K562 (cell line): ENCODE data around the gene PI4K2A. TPM values are rescaled to one million over a fixed set of nuclear protein-coding genes. Genes with fewer than 3 reads are reported as not detected.

Experiments used
- ATAC-seq: fragments of 200-7000 bp; cut with Tn5 transposase; 3 replicates; pipeline ENCODE4 v1.9.1; 2020; ENCODE audit warnings: moderate library complexity
- BruUV-seq: library from RNA; stranded (reverse); fragments of 400-500 nt; replicated peaks from 2 replicates; lab custom pipeline; 2021; lab: Mats Ljungman, UMichigan
- CTCF ChIA-PET: fragments of 300-600 bp; formaldehyde crosslinking; extraction: SDS; loops from one replicate; lab custom pipeline; 2021; ENCODE audit warnings: low intra/inter-chr PET ratio; lab: Yijun Ruan, JAX
- POLR2A ChIA-PET: fragments of 300-600, 350-650 bp; sonication (Branson Sonifier 250); formaldehyde crosslinking; extraction: SDS; loops from one replicate; lab custom pipeline; 2021; ENCODE audit warnings: antibody characterized with exemption, inconsistent platforms; lab: Yijun Ruan, JAX
- DNase-seq, 4 experiments: peaks; one replicate each; pipeline versions ENCODE4 v3.0.0 to v3.0.0-alpha.2; 2011 to 2018; ENCODE audit warnings: low spot score in 3 of 4, mixed read lengths in 3 of 4; ENCODE audit errors: extremely low read depth in 1 of 4
- FAIRE-seq: peaks from 2 replicates; lab custom pipeline; 2011; peaks lifted over from hg19 to GRCh38; lab: Jason Lieb, UNC
- H2AFZ ChIP-seq: 2 replicates; pipeline ENCODE4 v1.6.0; 2011; ENCODE audit warnings: low read depth, low read length, control low read depth, inconsistent platforms
- H3K27ac ChIP-seq: fragments of 200-600 bp; 3 replicates; pipeline ENCODE4 v1.8.0; 2011; ENCODE audit warnings: low read depth, mild to moderate bottlenecking, control low read depth, inconsistent platforms, low read length, moderate library complexity, mixed read lengths; ENCODE audit errors: extremely low read depth
- H3K27me3 ChIP-seq, 2 experiments: fragments of 300-600 bp in 1 of 2; 2 replicates in 1 of 2; 3 replicates in 1 of 2; pipeline versions ENCODE4 v1.6.0 to v1.8.0; 2011; ENCODE audit warnings: inconsistent platforms in 2 of 2, low read length in 2 of 2, mild to moderate bottlenecking in 1 of 2, mixed read lengths in 1 of 2, moderate library complexity in 1 of 2; ENCODE audit not compliant: control insufficient read depth in 2 of 2, insufficient read depth in 2 of 2
- H3K36me3 ChIP-seq: fragments of 300-600 bp; 3 replicates; pipeline ENCODE4 v1.8.0; 2011; ENCODE audit warnings: mild to moderate bottlenecking, low read length, inconsistent platforms; ENCODE audit not compliant: control insufficient read depth, insufficient read depth
- H3K4me1 ChIP-seq, 2 experiments: fragments of 200-600 bp in 1 of 2; replicated peaks in 1 of 2; 2 replicates in 1 of 2; 3 replicates in 1 of 2; pipeline versions ENCODE4 v1.5.1 to v1.8.0; 2011; ENCODE audit warnings: inconsistent platforms in 2 of 2, low read length in 2 of 2, mild to moderate bottlenecking in 1 of 2, mixed read lengths in 1 of 2, moderate library complexity in 1 of 2; ENCODE audit not compliant: control insufficient read depth in 2 of 2, insufficient read depth in 2 of 2
- H3K4me2 ChIP-seq: 2 replicates; pipeline ENCODE4 v1.6.1; 2011; ENCODE audit warnings: low read length, control low read depth, inconsistent platforms, mixed read lengths; ENCODE audit not compliant: insufficient read depth
- H3K4me3 ChIP-seq: fragments of 200-600 bp; sonication (generic), shearing (Covaris generic); 2 replicates; pipeline ENCODE4 v1.5.1; 2016; ENCODE audit warnings: control low read depth, inconsistent platforms
- H3K79me2 ChIP-seq: fragments of 200-600 bp; 3 replicates; pipeline ENCODE4 v1.8.0; 2011; ENCODE audit warnings: low read length, inconsistent platforms; ENCODE audit not compliant: control insufficient read depth, insufficient read depth
- H3K9ac ChIP-seq, 2 experiments: 2 replicates each; pipeline versions ENCODE4 v1.6.0 to v1.6.1; 2011; ENCODE audit warnings: low read depth in 2 of 2, low read length in 2 of 2, control low read depth in 1 of 2, inconsistent platforms in 1 of 2, mild to moderate bottlenecking in 1 of 2, mixed read lengths in 1 of 2; ENCODE audit not compliant: insufficient read depth in 1 of 2
- H3K9me1 ChIP-seq: one replicate; pipeline ENCODE4 v1.6.0; 2011; ENCODE audit warnings: inconsistent platforms, mild to moderate bottlenecking, low read length, moderate library complexity; ENCODE audit not compliant: control insufficient read depth, insufficient read depth
- H3K9me3 ChIP-seq: replicated peaks from 2 replicates; pipeline ENCODE4 v1.5.1; 2011; ENCODE audit warnings: low read depth, low read length, inconsistent platforms; ENCODE audit not compliant: control insufficient read depth, insufficient read depth
- H4K20me1 ChIP-seq: replicated peaks from 2 replicates; pipeline ENCODE4 v1.6.1; 2011; ENCODE audit warnings: low read length, inconsistent platforms, mixed read lengths; ENCODE audit not compliant: control insufficient read depth, insufficient read depth
- ARID1B ChIP-seq: fragments of 450-650 bp; IDR thresholded peaks from 2 replicates; pipeline ENCODE4 v1.6.1; 2016; ENCODE audit warnings: antibody characterized with exemption, mild to moderate bottlenecking, inconsistent platforms
- CTCF ChIP-seq, 3 experiments: IDR thresholded peaks in 2 of 3; conservative IDR thresholded peaks in 1 of 3; 2 replicates each; pipeline ENCODE4 v1.5.1; 2011 to 2012; ENCODE audit warnings: low read length in 3 of 3, mild to moderate bottlenecking in 3 of 3, control low read depth in 2 of 3, improper control_type of control experiment in 1 of 3, inconsistent platforms in 1 of 3, low read depth in 1 of 3, mixed read lengths in 1 of 3, moderate library complexity in 1 of 3; ENCODE audit not compliant: insufficient read depth in 2 of 3
- DACH1 ChIP-seq: fragments of 450-650 bp; IDR thresholded peaks from 2 replicates; pipeline ENCODE4 v1.6.1; 2018; ENCODE audit not compliant: partially characterized antibody
- DPF2 ChIP-seq: fragments of 450-650 bp; IDR thresholded peaks from 2 replicates; pipeline ENCODE4 v1.6.1; 2016
- FOXM1 ChIP-seq, 2 experiments: fragments of 450-650 bp in 1 of 2; sonication (generic) in 1 of 2; formaldehyde crosslinking in 1 of 2; IDR thresholded peaks; 2 replicates each; pipeline versions ENCODE4 v1.6.1 to v1.9.0; 2017 to 2022; ENCODE audit warnings: low read depth in 2 of 2, mild to moderate bottlenecking in 2 of 2, missing genetic modification reagents in 1 of 2, moderate library complexity in 1 of 2
- MAFG ChIP-seq: fragments of 450-650 bp; conservative IDR thresholded peaks from 2 replicates; pipeline ENCODE4 v1.6.1; 2016; ENCODE audit warnings: missing genetic modification characterization, missing compliant biosample characterization
- MAFK ChIP-seq: IDR thresholded peaks from 2 replicates; pipeline ENCODE4 v1.6.1; 2011; ENCODE audit warnings: low read length, improper control_type of control experiment
- NCOA1 ChIP-seq: fragments of 450-650 bp; IDR thresholded peaks from 2 replicates; pipeline ENCODE4 v1.6.1; 2016; ENCODE audit warnings: low read depth
- NFE2 ChIP-seq: IDR thresholded peaks from 2 replicates; pipeline ENCODE4 v1.6.1; 2014; ENCODE audit warnings: antibody characterized with exemption, low read depth
- NFE2L1 ChIP-seq: fragments of 450-650 bp; IDR thresholded peaks from 2 replicates; pipeline ENCODE4 v1.6.1; 2016; ENCODE audit warnings: missing genetic modification characterization, low read depth, mild to moderate bottlenecking, missing compliant biosample characterization, moderate library complexity, borderline replicate concordance
- PCBP2 ChIP-seq: fragments of 200-400 bp; formaldehyde crosslinking; IDR thresholded peaks from 2 replicates; pipeline ENCODE4 v1.6.1; 2018; ENCODE audit warnings: low read length, low read depth, mild to moderate bottlenecking, moderate library complexity; ENCODE audit not compliant: poor library complexity, severe bottlenecking
- SMARCA4 ChIP-seq: fragments of 450-650 bp; IDR thresholded peaks from 2 replicates; pipeline ENCODE4 v1.6.1; 2016
- SMARCE1 ChIP-seq: fragments of 450-650 bp; IDR thresholded peaks from 2 replicates; pipeline ENCODE4 v1.7.1; 2016; ENCODE audit warnings: mild to moderate bottlenecking
- SRSF3 ChIP-seq: fragments of 200-400 bp; formaldehyde crosslinking; IDR thresholded peaks from 2 replicates; pipeline ENCODE4 v1.6.1; 2016; ENCODE audit warnings: mild to moderate bottlenecking, low read length, moderate library complexity; ENCODE audit not compliant: insufficient read depth
- TFAM ChIP-seq: fragments of 250-450 bp; sonication (Bioruptor Pico); conservative IDR thresholded peaks from 2 replicates; pipeline ENCODE4 v1.5.0; 2021; ENCODE audit warnings: mild to moderate bottlenecking, moderate library complexity
- ZNF316 ChIP-seq: fragments of 450-650 bp; IDR thresholded peaks from 2 replicates; pipeline ENCODE4 v1.6.1; 2016
- WGBS: fragments of 100-300 bp; shearing (Covaris generic); methylation state at CpG from one replicate; pipeline ENCODE4 v1.1.6; 2016; ENCODE audit warnings: low coverage, mixed read lengths; ENCODE audit not compliant: insufficient coverage; ENCODE audit errors: missing lambda C conversion rate; 5-methylcytosine and 5-hydroxymethylcytosine counted together
- in situ Hi-C: fragments of 300-500 bp; cut with MboI; formaldehyde crosslinking; loops from 4 replicates; pipeline ENCODE4 v1.15.0; 2018; ENCODE audit warnings: inconsistent platforms, mixed read lengths
- intact Hi-C: fragments of 100-400 bp; cut with micrococcal nuclease; formaldehyde crosslinking; loops from 2 replicates; pipeline ENCODE4 v1.14.2; 2022
- polyA plus RNA-seq, 8 experiments: library from polyadenylated mRNA; depleted of rRNA in 4 of 8; stranded (reverse) in 5 of 8; unstranded in 3 of 8; fragments of >200 nt; fragmentation: Nextera tagmentation in 2 of 8; fragmentation: Illumina TruSeq in 1 of 8; extraction: Ambion mirVana in 2 of 8; extraction: Trizol in 1 of 8; gene quantifications; 2 replicates each; pipeline versions ENCODE4 v1.2.1 to v1.2.3, GENCODE V29; 2011 to 2014; ENCODE audit warnings: inconsistent platforms in 1 of 8, missing spikeins in 1 of 8
- total RNA-seq, 7 experiments: library from RNA; depleted of rRNA in 6 of 7; stranded (reverse); fragments of >200 nt in 6 of 7; fragmentation: Illumina TruSeq in 2 of 7; extraction: Trizol in 2 of 7; gene quantifications; 2 replicates each; pipeline versions ENCODE4 v1.2.1 to v1.2.3, GENCODE V29; 2011 to 2021; ENCODE audit warnings: low replicate concordance in 1 of 7
- TF ChIP-seq, protein P1 (sequence below): sonication (generic); formaldehyde crosslinking; IDR thresholded peaks from 2 replicates; pipeline ENCODE4 v1.8.0; 2022; ENCODE audit warnings: mild to moderate bottlenecking, missing genetic modification reagents
- TF ChIP-seq, protein P2 (sequence below): fragments of 450-650 bp; formaldehyde crosslinking; IDR thresholded peaks from 2 replicates; pipeline ENCODE4 v1.4.0; 2020; ENCODE audit warnings: mild to moderate bottlenecking, mixed read lengths
- TF ChIP-seq, protein P3 (sequence below): sonication (generic); IDR thresholded peaks from 2 replicates; pipeline ENCODE4 v1.6.1; 2016

PI4K2A gene
- total and polyA plus RNA-seq, 9 of the 15 experiments (the other 6 are each of a cell fraction or from before 2014, with no cell fraction given), result 4.4 to 28.4 (median 16.5) TPM

DNA sequence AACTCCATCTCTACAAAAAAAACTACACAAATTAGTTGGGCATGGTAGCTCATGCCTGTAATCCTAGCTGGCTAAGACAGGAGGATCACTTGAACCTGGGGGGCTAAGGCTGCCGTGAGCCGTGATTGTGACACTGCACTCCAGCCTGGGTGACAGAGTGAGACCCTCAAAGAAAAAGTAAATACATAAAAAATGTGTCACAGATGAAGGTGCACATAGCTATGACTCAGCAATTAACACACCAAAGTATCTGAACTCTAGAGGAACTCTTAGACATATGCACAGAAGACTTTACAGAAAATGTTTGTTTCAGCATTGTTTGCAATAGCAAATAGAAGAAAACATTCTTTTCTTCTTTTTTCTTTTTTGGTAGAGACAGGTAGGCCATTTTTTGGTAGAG lies 42.7 kb upstream of the PI4K2A start:
- H3K9ac ChIP-seq, result peak overlapping the region in 1 of 2 experiments; percentile 52; a peak in 1 of 4 replicates
- CTCF ChIA-PET, result no interaction called here
- peak overlapping the region; percentile 25; the same call in 1 of the 2 replicates for H3K4me2 ChIP-seq
- peak; percentile 48; the same call in 2 of the 3 replicates for ATAC-seq
- H3K4me1 ChIP-seq, result peaks cover 21 to 23% of the 10 kb centered on the region in 2 experiments
- in situ Hi-C loops (no loop called here), intact Hi-C loops (no loop called here)
- H4K20me1 ChIP-seq, result no peaks in the 10 kb centered on the region
- peak overlapping the region; percentile 56; the same call in 2 of the 3 replicates for H3K27ac ChIP-seq
- H3K9me3 ChIP-seq, result no peaks in the 10 kb centered on the region
- H3K36me3 ChIP-seq, result no peaks in the 10 kb centered on the region
- no peaks in the 10 kb centered on the region for H3K27me3 ChIP-seq
- WGBS, result 45% methylated on average over 2 of the region's 2 CpGs
- no TSS peak for BruUV-seq
- no peak overlapping the region for H3K4me3 ChIP-seq
- FAIRE-seq, result peak; percentile 68
- DNase-seq, result peak in 1 of 4 experiments; percentile 11
- peak overlapping the region; percentile 86 for H2AFZ ChIP-seq
- no peaks in the 10 kb centered on the region for H3K9me1 ChIP-seq
- H3K79me2 ChIP-seq, result no peaks in the 10 kb centered on the region
- POLR2A ChIA-PET, result no interaction called here
- TF ChIP-seq DPF2, result peak; percentile 50; the same call in 1 of the 2 replicates
- 0 out of 2 replicates have a peak, but pooled peaks have one; percentile 42 for TF ChIP-seq SMARCE1
- no peak for TF ChIP-seq FOXM1 (IDR thresholded peaks at IDR 0.05; ENCODE audit: low read depth)
- no peak for TF ChIP-seq FOXM1 (CRISPR knock-in tag; IDR thresholded peaks at IDR 0.05; ENCODE audit: low read depth)
- TF ChIP-seq, protein P1, sequence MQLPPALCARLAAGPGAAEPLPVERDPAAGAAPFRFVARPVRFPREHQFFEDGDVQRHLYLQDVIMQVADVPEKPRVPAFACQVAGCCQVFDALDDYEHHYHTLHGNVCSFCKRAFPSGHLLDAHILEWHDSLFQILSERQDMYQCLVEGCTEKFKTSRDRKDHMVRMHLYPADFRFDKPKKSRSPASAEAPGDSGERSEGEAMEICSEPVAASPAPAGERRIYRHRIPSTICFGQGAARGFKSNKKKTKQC (CRISPR knock-in tag), result no peak
- no peak for TF ChIP-seq NCOA1
- TF ChIP-seq, protein P2, sequence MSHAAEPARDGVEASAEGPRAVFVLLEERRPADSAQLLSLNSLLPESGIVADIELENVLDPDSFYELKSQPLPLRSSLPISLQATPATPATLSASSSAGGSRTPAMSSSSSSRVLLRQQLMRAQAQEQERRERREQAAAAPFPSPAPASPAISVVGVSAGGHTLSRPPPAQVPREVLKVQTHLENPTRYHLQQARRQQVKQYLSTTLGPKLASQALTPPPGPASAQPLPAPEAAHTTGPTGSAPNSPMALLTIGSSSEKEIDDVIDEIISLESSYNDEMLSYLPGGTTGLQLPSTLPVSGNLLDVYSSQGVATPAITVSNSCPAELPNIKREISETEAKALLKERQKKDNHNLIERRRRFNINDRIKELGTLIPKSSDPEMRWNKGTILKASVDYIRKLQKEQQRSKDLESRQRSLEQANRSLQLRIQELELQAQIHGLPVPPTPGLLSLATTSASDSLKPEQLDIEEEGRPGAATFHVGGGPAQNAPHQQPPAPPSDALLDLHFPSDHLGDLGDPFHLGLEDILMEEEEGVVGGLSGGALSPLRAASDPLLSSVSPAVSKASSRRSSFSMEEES (CRISPR knock-in tag), result no peak
- peak; percentile 93 for TF ChIP-seq NFE2L1 (tag)
- TF ChIP-seq, protein P3, sequence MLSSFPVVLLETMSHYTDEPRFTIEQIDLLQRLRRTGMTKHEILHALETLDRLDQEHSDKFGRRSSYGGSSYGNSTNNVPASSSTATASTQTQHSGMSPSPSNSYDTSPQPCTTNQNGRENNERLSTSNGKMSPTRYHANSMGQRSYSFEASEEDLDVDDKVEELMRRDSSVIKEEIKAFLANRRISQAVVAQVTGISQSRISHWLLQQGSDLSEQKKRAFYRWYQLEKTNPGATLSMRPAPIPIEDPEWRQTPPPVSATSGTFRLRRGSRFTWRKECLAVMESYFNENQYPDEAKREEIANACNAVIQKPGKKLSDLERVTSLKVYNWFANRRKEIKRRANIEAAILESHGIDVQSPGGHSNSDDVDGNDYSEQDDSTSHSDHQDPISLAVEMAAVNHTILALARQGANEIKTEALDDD, result no peak
- TF ChIP-seq MAFG (tag), result peak; percentile 97
- TF ChIP-seq SMARCA4, result 0 out of 2 replicates have a peak, but pooled peaks have one; percentile 28
- TF ChIP-seq MAFK, result peak; percentile 90
- TF ChIP-seq SRSF3, result no peak
- peak; percentile 92 for TF ChIP-seq NFE2
- TF ChIP-seq DACH1, result no peak
- TF ChIP-seq PCBP2, result no peak
- peak; percentile 97 for TF ChIP-seq ZNF316
- TF ChIP-seq TFAM (CRISPR knock-in tag), result no peak
- TF ChIP-seq CTCF (IDR thresholded peaks at IDR 0.05 in 2 of 3, conservative IDR thresholded peaks at IDR 0.05 in 1 of 3; ENCODE audit: insufficient read depth in 2 of 3, low read depth in 1 of 3, low read length in 3 of 3), result no peak
- TF ChIP-seq ARID1B, result peak; percentile 44; the same call in 1 of the 2 replicates
